Activated gamma-delta T cell (primary cell): Measurements from ENCODE around the gene COQ3.

Experiments
- DNase-seq: peaks from one replicate; lab custom pipeline; 2025; lab: John Stamatoyannopoulos, UW
- total RNA-seq, 2 donors: gene quantifications; one replicate each; lab custom pipeline; 2026; lab: John Stamatoyannopoulos, UW

The COQ3 gene, protein sequence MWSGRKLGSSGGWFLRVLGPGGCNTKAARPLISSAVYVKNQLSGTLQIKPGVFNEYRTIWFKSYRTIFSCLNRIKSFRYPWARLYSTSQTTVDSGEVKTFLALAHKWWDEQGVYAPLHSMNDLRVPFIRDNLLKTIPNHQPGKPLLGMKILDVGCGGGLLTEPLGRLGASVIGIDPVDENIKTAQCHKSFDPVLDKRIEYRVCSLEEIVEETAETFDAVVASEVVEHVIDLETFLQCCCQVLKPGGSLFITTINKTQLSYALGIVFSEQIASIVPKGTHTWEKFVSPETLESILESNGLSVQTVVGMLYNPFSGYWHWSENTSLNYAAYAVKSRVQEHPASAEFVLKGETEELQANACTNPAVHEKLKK
- 5.8 to 6.5 reads per million in 2 donors for total RNA-seq

DNA sequence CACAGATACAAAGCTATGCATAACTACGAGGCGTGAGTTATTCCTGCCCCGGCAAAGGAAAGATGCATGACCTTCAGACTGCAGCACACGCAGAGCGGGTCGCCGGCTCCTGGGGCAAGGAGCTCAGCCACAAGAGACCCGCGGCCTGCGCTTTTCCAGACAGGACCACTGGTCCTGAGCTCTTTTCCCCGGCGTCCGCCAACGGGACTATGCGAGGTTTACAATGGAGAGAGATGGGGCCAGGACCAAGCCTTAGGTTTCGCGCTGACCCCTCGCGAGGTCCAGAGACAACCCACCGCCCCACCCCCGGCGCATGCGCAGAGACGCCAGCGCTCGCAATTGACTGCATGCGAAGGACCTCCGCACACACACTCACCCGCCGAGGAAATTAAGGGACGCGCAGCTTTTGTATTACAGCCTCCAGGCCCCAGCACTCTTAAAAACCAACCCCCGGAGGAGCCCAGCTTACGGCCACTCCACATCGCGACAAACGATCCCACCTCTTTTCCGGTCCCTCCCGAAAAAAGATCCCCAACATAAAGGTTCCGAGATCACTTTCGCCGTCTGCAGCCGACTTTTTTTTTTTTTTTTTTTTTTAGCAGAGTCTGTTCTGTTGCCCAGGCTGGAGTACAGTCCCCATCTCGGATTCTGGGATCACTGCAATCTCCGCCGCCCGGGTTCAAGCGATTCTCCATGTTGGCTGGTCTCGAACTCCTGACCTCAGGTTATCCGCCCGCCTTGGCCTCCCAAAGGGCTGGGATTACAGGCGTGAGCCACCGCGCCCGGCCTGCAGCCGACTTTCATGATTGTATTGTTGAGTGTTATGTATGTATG, at the start of gene COQ3:
COQ3 (minus strand) TSS at position 498 of the 834 bp plus-strand sequence; CDS start at position 482, 16 bp downstream.
- peak; percentile 47 for DNase-seq

DNA sequence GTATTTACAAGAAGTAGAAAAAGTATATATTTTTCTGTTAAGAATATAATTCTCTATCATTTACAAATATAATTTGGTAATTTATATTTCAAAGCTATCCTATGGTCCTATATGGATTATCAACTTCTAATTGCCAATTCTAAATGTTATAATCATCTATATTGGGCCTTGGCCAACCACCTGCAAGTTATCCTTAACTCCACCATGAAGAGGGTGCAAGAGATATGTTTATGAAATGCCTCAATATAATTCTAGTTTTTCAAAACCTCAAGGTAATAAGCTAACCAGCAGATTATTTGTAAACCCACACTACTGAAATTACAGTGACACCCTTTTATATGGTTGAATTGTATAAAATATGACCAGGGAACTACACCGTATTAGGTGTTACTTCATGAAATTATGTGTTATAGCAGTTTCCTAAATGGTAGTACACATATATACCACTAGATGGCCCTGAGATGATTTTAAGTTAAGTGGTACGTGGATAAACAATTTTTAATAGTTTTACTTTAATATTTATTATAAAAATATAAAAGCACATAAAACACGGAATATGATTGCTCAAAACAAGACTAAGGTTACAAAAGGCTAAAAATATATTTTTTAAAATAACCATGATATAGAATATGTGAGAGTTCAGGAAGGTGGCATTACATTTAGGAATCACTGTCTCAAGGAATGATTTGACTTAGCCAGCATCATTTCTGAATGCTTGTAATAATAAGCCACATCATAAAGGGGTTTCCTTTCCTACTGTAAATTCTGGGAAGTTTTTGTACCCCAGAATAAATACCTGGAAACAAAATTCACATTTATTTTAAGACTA, 40.9 kb upstream of the COQ3 start:
- DNase-seq: no peak

DNA sequence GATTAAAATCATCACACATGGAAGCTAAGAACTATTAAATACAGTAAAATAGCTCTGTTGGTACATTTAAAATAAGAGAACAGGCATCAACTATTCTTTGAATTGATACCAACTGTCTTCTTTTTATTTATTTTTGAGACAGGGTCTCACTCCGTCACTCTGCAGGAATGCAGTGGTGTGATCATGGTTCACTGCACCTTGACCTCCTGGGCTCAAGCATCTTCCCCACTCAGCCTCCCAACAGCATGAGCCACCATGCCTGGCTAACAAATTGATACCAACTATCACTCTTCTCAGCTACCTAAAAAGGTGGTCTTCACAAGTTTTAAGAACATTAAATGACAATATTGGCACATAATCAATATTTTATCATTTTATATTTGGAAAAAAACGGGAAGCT, 38.9 kb upstream of the COQ3 start:
- DNase-seq: no peak

DNA sequence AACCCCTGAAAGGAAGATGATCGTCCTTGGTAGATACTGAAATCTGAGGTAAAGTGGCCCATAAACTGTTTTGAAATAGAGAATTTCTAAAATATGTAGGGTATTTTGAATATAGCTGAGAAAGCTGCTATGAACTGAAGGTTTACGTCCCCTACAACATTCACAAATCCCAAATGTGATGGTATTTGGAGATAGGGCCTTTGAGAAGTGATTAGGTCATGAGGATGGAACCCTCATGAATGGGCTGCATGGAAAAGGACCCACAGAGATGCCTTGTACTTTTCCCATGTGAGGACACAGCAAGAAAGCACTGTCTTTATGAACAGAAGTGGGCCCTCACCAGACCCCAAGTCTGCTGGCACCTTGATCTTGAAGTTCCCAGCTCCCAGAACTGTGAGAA, 37.9 kb upstream of the COQ3 start:
- no peak for DNase-seq

DNA sequence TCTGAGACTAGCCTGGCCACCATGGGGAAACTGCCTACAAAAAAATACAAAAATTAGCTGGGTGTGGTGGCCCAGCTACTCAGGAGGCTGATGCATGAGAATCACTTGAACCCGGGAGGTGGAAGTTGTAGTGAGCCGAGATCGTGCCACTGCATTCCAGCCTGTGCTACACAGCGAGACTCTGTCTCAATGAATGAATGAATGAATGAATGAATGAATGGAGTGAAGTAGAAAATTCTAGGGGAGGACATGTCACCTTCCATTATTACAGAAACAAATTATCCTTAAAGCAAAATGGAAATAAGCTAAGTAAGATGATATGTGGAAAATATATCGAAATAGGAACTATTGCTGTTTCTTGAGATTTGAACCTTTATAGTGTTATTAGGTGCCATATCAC, 34.0 kb upstream of the COQ3 start:
- DNase-seq: no peak

DNA sequence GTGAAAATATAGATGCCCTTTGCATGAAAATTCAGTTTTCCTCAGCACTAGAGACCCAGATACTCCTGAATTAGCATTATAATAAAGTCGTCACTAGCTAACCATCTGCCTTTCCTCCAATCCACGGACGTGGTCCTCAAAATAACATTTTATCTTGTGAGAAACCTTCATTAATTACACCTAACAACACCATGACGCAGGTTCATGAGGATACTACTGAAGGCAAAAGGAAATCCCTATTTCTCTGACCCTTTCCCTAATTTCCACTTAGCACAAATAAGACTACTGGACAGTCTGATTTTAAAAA, 32.4 kb upstream of the COQ3 start:
- no peak for DNase-seq

DNA sequence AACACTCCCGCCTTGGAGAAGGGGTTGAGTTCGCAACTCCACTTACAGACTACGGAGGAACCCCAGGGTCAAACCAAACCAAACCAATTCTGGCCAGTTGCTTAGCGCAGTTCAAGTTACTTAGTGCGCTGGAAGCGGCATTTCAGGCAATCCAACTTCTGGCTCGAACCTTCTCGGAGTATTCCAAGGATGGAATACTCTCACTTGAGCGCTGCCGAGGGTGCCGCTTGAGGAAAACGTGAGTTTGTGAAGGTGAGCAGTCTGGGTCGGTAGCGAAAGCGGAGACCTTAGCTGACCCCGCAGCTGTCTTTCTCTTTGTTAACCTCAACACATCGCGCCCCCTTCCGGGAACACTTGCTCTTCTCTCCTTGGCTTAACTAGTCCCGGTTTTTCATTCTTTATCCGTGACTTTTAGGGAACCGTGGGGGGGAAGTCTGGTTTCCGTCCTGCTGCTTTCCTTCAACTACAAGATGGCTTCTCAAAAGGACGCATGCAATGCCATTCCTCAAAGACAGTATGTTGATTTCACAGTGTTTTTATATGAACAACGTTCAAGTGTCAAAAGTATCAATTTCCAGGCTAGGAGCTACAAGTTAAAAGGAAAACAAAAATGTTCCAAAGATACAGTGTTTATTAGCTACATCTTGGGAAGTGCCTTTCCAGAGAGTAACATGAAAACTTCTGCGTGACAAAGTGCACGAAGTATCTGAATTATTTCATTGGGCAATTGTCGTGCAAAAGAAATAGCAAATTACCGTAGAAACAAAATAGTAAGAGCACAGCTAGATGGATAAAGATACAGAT, 31.9 kb upstream of the COQ3 start:
- no peak for DNase-seq

DNA sequence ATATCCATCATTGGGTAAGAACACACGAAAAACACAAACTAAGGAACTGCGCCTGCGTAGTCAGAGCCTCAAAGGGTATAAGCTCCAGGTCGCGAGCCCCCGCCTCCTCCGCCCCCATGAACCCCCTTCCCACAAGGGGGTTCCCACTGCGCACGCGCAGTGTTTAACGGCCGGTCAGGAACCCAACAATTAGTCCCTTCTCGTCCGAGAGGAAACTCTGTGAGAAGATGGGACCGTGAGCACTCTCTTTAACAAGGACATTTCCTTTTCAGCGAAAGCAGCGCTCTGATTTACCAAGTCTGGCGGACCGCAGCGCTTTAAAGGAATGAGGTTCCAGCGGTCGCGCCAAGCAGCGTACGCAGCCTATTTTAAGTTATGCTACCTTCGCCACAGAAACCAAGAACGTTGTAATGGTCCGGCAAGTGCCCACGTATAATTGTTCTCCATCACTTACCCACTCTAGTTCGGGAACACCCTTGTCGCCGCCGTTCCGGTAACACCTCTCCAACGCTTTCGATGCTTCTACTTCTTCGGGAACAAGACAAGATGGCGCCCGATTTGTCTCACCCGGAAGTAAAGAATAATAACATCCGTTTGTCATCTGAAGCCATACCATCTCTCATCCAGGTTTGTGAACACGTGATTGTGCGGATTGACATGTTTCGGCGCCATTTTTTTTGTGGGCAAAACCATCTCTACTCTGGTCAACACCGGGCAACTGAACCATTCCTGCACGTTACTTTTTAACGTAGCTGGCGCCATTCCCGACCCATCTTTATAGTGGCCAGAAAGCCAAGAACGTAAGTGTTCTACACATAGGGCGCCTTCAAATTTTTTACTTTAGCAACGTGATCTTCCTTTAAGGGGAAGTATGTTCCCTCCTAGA, 31.0 kb upstream of the COQ3 start, which contains the start of gene PNISR:
PNISR (minus strand) TSS at position 548 of the 886 bp plus-strand sequence. CDS start 10,649 bp downstream, outside the sequence.
- peak; percentile 68 for DNase-seq

DNA sequence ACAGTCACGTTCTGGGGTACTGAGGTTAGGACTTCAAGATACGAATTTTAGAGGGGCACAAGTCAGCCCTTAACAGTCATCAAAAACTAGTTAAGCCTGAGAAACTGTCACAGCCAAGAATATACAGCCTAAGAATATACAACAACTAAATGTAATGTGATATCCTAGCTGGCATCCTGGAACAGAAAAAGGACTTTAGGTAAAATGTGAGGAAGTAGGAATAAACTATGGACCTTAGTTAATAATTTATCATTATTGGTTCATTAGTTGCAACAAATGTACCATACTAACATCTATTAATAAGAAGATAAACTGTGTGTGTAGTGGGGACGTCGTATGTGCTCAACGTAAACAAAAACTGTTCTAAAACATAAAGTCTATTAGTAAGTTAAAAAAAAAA, 30.0 kb upstream of the COQ3 start:
- no peak for DNase-seq

DNA sequence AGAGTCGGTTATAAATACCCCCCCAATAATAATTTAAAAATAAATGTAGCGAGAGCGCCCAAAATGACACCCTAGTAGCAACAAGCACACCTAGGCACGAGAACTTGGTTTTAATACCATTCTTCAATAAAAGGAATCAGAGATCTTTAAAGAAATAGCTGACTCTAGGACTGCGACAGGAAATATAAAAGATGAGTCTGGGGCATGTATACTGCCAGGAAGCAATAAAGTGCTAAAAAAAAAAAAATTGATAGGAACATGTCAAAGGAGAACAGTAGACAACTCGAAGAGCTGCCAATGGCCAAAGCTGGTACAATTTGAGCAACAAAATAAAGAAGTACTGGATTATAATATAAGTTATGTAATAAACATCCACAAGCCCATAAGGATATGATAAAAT, 28.9 kb upstream of the COQ3 start:
- no peak for DNase-seq

DNA sequence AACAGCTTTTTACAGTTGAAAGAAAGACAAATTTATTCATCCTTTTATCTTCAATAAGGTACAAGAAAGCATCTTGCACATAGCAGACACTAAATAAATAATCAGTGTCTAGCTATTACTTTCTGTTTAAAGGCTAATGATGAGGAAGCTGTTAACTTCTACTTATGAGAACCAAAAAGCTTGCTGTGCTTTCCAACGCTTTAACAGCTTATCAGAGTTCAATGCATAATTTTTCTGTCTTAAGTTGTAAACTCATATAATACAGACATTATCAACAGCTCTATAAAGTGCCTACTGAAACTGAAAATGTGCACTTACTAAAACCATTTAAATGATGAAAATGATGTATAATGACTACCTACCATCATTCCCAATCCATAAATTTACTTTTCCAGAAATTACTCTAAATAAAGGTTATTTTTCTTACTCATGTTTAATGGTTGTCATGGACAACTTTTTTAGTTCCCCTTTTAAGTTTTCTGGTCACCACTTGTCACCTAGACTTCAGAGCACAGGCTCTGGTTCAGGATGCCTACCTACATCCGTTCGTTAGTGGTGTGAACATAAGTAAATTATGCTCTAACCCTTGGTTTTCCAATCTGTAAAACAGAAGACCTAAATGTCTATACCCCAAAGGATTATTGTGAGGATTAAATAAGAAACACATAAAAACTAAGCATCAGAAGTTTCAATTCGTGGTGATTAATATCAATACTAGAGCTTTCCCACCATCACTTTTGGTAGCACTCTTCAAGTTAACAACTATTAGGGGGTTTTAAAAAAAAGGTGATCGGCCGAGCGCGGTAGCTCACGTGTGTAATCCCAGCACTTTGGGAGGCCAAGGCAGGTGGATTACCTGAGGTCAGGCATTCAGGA, 23.1 kb upstream of the COQ3 start:
- no peak for DNase-seq

DNA sequence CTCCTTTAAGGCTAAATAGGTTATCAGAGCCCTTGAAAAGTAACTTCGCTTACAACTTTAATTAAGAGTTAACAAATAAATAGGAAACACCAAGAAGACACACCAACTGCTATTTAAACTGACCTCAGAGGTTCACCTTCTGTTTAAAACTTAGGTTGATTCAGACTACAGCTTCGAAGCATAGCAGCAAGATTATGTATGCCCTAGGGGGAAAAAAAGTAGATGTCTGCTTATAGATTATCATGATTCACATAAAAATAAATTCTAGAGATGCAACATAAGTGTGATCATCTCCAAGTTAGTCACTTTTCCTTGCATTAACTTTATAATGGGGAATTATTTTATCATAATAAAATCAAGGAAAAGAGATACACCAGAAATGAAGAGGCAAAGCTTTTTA, 22.2 kb upstream of the COQ3 start:
- no peak for DNase-seq

DNA sequence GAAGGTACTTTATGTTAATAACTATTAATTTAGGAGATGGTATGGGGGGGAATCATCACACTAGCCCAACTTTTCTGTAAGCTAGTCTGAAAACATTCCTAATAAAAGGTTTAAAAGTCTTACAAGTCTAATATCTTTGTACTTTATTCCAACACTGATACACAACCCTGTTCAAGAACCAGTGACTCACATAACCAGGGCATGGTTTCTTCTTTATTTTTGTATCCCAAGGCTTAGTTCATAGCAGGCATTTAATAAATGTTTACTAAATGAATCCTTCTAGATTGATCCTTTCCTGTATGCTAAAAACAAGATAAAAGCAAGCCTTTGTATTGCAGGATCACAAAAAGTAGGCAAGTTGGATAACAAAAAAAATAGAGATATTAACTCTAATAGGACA, 21.5 kb upstream of the COQ3 start:
- no peak for DNase-seq

DNA sequence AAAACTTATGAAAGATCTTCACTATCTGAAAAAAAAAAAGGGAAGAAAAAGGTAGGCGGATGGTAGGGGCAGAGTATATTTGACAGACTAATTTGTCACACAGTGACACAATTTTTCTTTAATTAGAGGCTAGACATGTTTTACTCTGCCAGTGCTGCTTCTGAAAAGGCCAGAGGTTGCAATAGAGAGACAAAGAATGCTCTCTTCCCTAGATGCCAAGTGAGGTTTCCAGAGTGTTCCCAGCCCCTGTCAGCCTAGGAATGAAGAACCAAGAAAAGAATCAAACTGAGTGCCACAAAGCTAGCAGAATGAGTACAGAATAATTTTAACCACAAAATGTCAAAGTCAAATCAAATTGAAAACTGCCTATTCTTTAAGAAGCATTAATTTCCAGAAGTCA, 18.1 kb upstream of the COQ3 start:
- no peak for DNase-seq

DNA sequence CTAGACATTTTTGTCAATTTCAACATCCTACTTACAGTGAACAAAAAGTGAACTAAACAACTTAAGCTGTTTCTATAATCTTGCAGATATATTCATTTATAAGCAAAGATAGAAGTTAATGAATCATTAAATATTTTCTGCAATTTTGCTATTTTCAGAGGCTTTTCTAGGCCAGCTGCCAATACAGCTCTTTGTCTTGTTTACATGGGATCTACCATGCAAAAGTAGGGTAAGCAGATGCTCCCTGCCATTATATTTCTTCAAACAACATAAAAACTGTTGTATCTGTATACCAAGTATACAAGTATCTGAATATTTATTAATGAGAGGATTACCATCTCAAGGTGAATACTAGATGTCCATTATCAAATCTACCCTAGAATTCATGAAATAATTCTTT, 15.7 kb upstream of the COQ3 start:
- no peak for DNase-seq

DNA sequence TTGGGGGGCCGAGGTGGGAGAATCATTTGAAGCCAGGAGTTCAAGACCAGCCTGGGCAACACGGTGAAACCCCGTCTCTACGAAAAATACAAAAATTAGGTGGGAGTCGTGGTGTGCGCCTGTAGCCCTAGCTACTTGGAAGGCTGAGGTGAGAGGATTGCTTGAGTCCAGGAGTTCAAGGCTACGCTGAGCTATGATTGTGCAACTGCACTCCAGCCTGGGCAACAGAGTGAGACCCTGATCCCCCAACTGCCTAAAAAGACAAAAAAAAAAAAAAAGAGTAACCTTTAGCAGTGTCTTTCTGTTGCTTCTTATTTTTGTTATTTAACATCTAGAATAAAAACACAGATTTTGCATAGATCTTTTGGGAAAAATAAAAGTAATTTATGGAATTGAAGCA, 13.1 kb upstream of the COQ3 start:
- DNase-seq: no peak

DNA sequence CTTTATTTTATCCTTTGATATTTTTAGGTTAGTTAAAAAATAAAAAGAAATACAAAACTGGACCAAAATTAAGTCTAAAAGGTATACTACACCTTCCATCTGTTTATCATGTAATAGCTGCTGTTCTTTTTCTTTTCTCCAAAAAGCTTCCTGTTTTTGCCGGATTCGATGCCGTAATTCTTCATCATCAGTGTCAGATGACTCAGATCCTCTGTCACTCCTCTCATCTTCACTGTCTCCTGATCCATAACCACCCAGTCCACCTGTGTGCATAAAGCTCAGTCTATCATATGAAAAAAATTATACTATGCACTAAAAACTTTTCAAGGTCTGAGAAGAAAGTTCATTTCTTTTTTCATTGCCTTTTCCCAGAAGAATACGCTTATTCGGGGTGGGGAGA, 8.5 kb upstream of the COQ3 start:
- DNase-seq: no peak

DNA sequence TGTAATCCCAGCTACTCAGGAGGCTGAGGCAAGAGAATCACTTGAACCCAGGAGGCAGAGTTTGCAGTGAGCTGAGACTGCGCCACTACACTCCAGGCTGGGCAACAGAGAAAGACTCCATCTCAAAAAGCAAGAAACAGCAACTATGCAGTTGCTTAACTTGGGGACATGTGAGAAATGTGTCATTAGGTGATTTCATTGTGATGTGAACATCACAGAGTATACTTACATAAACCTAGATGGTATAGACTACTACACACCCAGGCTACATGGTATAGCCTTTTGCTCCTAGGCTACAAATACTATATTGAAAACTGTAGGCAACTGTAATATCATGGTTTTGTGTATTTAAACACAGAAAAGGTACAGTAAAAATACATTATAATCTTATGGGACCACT, 3.3 kb upstream of the COQ3 start:
- DNase-seq: no peak

DNA sequence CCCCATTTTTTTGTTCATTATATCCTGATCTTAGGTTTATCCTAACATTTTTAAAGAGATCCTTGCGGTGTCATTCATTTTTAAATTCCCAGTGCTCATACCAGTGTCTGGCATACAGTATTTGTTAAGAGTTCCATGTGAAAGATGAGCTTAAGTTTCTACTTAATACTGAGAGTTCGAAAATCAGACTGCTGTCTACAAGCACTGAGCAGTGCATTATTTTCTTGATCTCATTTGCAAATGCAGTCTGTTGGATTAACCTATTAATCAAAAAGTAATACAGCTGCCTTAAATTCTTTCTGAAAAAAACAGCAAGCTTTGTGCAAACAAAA, 663 bp downstream of the COQ3 start:
- DNase-seq: no peak

DNA sequence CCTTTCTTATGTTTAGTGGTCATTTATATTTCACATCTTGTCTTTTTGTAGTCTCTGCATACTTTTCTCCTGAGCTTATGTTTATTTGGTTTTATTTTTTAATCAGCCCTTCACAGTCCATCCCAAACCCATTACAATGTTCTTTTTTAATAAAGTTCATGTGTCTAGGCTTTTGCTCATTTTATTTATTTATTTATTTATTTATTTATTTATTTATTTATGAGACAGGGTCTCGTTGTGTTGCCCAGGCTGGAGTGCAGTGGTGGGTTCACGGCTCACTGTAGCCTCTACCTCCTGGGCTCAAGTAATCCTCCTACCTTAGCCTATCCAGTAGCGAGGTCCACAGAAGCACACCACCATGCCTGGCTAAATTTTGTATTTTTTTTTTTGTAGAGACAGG, 3.1 kb downstream of the COQ3 start:
- DNase-seq: no peak
